K562 (cell line): ENCODE measurements around the gene GPM6B.

Source experiments
- ATF1 ChIP-seq, 2 experiments: fragments of 450-650 bp in 1 of 2; IDR thresholded peaks; 2 replicates each; pipeline ENCODE4 v1.6.1; 2016; ENCODE audit warnings: missing compliant biosample characterization in 1 of 2, missing genetic modification characterization in 1 of 2
- EGR1 ChIP-seq: fragments of 450-650 bp; conservative IDR thresholded peaks from 2 replicates; pipeline ENCODE4 v1.6.1; 2017; ENCODE audit warnings: mild to moderate bottlenecking
- MAFK ChIP-seq: IDR thresholded peaks from 2 replicates; pipeline ENCODE4 v1.6.1; 2011; ENCODE audit warnings: low read length, improper control_type of control experiment
- MYC ChIP-seq, 2 experiments: fragments of 250-450 bp in 1 of 2; sonication (Bioruptor Pico) in 1 of 2; IDR thresholded peaks; 2 replicates each; pipeline versions ENCODE4 v1.5.1 to v1.6.1; 2012 to 2021; ENCODE audit warnings: low read depth in 2 of 2, borderline replicate concordance in 1 of 2, improper control_type of control experiment in 1 of 2, low read length in 1 of 2, mild to moderate bottlenecking in 1 of 2, moderate library complexity in 1 of 2
- RAD21 ChIP-seq, 2 experiments: fragments of 250-450 bp in 1 of 2; fragments of 450-650 bp in 1 of 2; sonication (Bioruptor Pico) in 1 of 2; formaldehyde crosslinking in 1 of 2; IDR thresholded peaks in 1 of 2; conservative IDR thresholded peaks in 1 of 2; 2 replicates each; pipeline versions ENCODE4 v1.4.0 to v1.8.0; 2020 to 2022; ENCODE audit warnings: mild to moderate bottlenecking in 2 of 2, moderate library complexity in 1 of 2
- SIN3B ChIP-seq: fragments of 450-650 bp; IDR thresholded peaks from 2 replicates; pipeline ENCODE4 v1.6.1; 2017; ENCODE audit warnings: low read depth, mild to moderate bottlenecking, moderate library complexity
- ZNF175 ChIP-seq: fragments of 200-800 bp; sonication (Bioruptor generic); IDR thresholded peaks from 2 replicates; pipeline ENCODE4 v1.6.1; 2016; ENCODE audit warnings: low read depth, mild to moderate bottlenecking, missing genetic modification characterization, missing compliant biosample characterization
- ZNF3 ChIP-seq: fragments of 250-450 bp; sonication (Bioruptor Pico); IDR thresholded peaks from 2 replicates; pipeline ENCODE4 v1.5.0; 2021; ENCODE audit warnings: mild to moderate bottlenecking, moderate library complexity
- TF ChIP-seq, protein P1 (sequence below): fragments of 450-650 bp; IDR thresholded peaks from 2 replicates; pipeline ENCODE4 v1.6.1; 2017; ENCODE audit warnings: antibody characterized with exemption
- TF ChIP-seq, protein P2 (sequence below), 3 experiments: IDR thresholded peaks in 2 of 3; conservative IDR thresholded peaks in 1 of 3; 2 replicates each; pipeline ENCODE4 v1.5.1; 2011 to 2012; ENCODE audit warnings: low read length in 3 of 3, mild to moderate bottlenecking in 3 of 3, control low read depth in 2 of 3, improper control_type of control experiment in 1 of 3, inconsistent platforms in 1 of 3, low read depth in 1 of 3, mixed read lengths in 1 of 3, moderate library complexity in 1 of 3; ENCODE audit not compliant: insufficient read depth in 2 of 3
- TF ChIP-seq, protein P3 (sequence below): sonication (generic); formaldehyde crosslinking; IDR thresholded peaks from 2 replicates; pipeline ENCODE4 v1.8.0; 2023; ENCODE audit warnings: mild to moderate bottlenecking, missing genetic modification reagents

DNA sequence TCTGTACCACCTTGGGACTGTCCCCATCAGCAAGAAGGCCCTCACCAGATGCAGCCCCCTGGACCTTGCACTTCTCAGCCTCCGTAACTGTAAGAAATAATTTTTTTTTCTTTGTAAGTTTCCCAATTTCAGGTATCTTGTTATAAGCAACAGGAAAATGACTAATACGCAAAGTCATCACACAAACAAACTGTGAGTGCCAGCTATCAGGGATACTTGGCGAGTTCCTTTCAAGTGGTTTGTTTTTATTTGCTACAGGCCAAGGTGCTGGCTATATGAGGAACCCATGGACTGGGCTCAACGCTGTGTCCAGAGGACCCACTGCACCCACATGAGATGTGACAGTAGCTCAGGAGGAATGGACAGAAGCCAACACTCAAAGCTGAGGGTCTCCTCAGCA, 11.5 kb upstream of the GPM6B start:
- TF ChIP-seq, protein P1, sequence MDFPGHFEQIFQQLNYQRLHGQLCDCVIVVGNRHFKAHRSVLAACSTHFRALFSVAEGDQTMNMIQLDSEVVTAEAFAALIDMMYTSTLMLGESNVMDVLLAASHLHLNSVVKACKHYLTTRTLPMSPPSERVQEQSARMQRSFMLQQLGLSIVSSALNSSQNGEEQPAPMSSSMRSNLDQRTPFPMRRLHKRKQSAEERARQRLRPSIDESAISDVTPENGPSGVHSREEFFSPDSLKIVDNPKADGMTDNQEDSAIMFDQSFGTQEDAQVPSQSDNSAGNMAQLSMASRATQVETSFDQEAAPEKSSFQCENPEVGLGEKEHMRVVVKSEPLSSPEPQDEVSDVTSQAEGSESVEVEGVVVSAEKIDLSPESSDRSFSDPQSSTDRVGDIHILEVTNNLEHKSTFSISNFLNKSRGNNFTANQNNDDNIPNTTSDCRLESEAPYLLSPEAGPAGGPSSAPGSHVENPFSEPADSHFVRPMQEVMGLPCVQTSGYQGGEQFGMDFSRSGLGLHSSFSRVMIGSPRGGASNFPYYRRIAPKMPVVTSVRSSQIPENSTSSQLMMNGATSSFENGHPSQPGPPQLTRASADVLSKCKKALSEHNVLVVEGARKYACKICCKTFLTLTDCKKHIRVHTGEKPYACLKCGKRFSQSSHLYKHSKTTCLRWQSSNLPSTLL = no peak
- TF ChIP-seq, protein P2, sequence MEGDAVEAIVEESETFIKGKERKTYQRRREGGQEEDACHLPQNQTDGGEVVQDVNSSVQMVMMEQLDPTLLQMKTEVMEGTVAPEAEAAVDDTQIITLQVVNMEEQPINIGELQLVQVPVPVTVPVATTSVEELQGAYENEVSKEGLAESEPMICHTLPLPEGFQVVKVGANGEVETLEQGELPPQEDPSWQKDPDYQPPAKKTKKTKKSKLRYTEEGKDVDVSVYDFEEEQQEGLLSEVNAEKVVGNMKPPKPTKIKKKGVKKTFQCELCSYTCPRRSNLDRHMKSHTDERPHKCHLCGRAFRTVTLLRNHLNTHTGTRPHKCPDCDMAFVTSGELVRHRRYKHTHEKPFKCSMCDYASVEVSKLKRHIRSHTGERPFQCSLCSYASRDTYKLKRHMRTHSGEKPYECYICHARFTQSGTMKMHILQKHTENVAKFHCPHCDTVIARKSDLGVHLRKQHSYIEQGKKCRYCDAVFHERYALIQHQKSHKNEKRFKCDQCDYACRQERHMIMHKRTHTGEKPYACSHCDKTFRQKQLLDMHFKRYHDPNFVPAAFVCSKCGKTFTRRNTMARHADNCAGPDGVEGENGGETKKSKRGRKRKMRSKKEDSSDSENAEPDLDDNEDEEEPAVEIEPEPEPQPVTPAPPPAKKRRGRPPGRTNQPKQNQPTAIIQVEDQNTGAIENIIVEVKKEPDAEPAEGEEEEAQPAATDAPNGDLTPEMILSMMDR (IDR thresholded peaks at IDR 0.05 in 2 of 3, conservative IDR thresholded peaks at IDR 0.05 in 1 of 3; ENCODE audit: insufficient read depth in 2 of 3, low read depth in 1 of 3, low read length in 3 of 3) = no peak
- no peak for TF ChIP-seq RAD21 (CRISPR knock-in tag; conservative IDR thresholded peaks at IDR 0.05 in 1 of 2, IDR thresholded peaks at IDR 0.05 in 1 of 2)
- TF ChIP-seq MAFK = no peak
- no peak for TF ChIP-seq ZNF3
- TF ChIP-seq, protein P3, sequence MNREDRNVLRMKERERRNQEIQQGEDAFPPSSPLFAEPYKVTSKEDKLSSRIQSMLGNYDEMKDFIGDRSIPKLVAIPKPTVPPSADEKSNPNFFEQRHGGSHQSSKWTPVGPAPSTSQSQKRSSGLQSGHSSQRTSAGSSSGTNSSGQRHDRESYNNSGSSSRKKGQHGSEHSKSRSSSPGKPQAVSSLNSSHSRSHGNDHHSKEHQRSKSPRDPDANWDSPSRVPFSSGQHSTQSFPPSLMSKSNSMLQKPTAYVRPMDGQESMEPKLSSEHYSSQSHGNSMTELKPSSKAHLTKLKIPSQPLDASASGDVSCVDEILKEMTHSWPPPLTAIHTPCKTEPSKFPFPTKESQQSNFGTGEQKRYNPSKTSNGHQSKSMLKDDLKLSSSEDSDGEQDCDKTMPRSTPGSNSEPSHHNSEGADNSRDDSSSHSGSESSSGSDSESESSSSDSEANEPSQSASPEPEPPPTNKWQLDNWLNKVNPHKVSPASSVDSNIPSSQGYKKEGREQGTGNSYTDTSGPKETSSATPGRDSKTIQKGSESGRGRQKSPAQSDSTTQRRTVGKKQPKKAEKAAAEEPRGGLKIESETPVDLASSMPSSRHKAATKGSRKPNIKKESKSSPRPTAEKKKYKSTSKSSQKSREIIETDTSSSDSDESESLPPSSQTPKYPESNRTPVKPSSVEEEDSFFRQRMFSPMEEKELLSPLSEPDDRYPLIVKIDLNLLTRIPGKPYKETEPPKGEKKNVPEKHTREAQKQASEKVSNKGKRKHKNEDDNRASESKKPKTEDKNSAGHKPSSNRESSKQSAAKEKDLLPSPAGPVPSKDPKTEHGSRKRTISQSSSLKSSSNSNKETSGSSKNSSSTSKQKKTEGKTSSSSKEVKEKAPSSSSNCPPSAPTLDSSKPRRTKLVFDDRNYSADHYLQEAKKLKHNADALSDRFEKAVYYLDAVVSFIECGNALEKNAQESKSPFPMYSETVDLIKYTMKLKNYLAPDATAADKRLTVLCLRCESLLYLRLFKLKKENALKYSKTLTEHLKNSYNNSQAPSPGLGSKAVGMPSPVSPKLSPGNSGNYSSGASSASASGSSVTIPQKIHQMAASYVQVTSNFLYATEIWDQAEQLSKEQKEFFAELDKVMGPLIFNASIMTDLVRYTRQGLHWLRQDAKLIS (CRISPR knock-in tag) = no peak
- no peak for TF ChIP-seq SIN3B
- no peak for TF ChIP-seq MYC (IDR thresholded peaks at IDR 0.05; ENCODE audit: low read depth, low read length)
- TF ChIP-seq MYC (CRISPR knock-in tag; IDR thresholded peaks at IDR 0.05; ENCODE audit: borderline replicate concordance, low read depth) = no peak
- no peak for TF ChIP-seq ATF1 (CRISPR knock-in tag; IDR thresholded peaks at IDR 0.05)
- TF ChIP-seq ATF1 (tag; IDR thresholded peaks at IDR 0.05) = no peak
- no peak for TF ChIP-seq ZNF175 (CRISPR knock-in tag)
- TF ChIP-seq EGR1 = no peak
